Measurements from ENCODE around the gene SCYGR5. TPM values are rescaled to one million over a fixed set of nuclear protein-coding genes. Genes with fewer than 3 reads are reported as not detected.

Gene SCYGR5
- total and polyA plus RNA-seq, 7 donors, result not detected

- Histone ChIP-seq H3K9me3 (no peaks in the 10 kb centered on the region), H3K36me3 (ENCODE audit: insufficient read depth in 1 of 2, low read depth in 1 of 2) (no peaks in the 10 kb centered on the region), H3K4me1 (no peaks in the 10 kb centered on the region), H3K27me3 (ENCODE audit: insufficient read depth in 3 of 3, low read length in 2 of 3) (no peaks in the 10 kb centered on the region), H3K4me3 (no peak overlapping the region), H3K27ac (no peak overlapping the region)
- DNase-seq (no peak), ATAC-seq (no peak)
- 15 to 16% (median 16%) methylated on average over 2 of the region's 2 CpGs for WGBS, 3 donors
- no peak for TF ChIP-seq CTCF (IDR thresholded peaks at IDR 0.05)
- intact Hi-C loops (cut with DNase I), result no loop called here
Observed at GRCh38 chr2:227642656-227643055, 23.9 kb upstream of the SCYGR5 start.

- no peak for ATAC-seq
- intact Hi-C loops (cut with DNase I), result no loop called here
- no peaks in the 10 kb centered on the region for H3K36me3 ChIP-seq (ENCODE audit: insufficient read depth in 1 of 2, low read depth in 1 of 2)
- TF ChIP-seq CTCF (IDR thresholded peaks at IDR 0.05), result no peak
- H3K4me3 ChIP-seq, result no peak overlapping the region
- 65 to 81% (median 79%) methylated on average over 5 of the region's 5 CpGs for WGBS, 3 donors
- no peak for DNase-seq
- no peaks in the 10 kb centered on the region for H3K27me3 ChIP-seq (ENCODE audit: insufficient read depth in 3 of 3, low read length in 2 of 3)
- no peaks in the 10 kb centered on the region for H3K9me3 ChIP-seq
- no peak overlapping the region for H3K27ac ChIP-seq
- H3K4me1 ChIP-seq, result no peaks in the 10 kb centered on the region
Observed at GRCh38 chr2:227643990-227644551, 22.5 kb upstream of the SCYGR5 start.

GRCh38 chr2:227653419-227653818, 13.2 kb upstream of the SCYGR5 start:
- ATAC-seq (no peak), DNase-seq (no peak)
- no peaks in the 10 kb centered on the region for H3K9me3 ChIP-seq
- intact Hi-C loops (cut with DNase I), result no loop called here
- H3K4me3 ChIP-seq, result no peak overlapping the region
- 17 to 41% (median 36%) methylated on average over 4 of the region's 4 CpGs for WGBS, 3 donors
- TF ChIP-seq CTCF (IDR thresholded peaks at IDR 0.05), result no peak
- H3K27ac ChIP-seq, result no peak overlapping the region
- H3K36me3 ChIP-seq (ENCODE audit: insufficient read depth in 1 of 2, low read depth in 1 of 2), result no peaks in the 10 kb centered on the region
- no peaks in the 10 kb centered on the region for H3K4me1 ChIP-seq
- no peaks in the 10 kb centered on the region for H3K27me3 ChIP-seq (ENCODE audit: insufficient read depth in 3 of 3, low read length in 2 of 3)

- H3K27me3 ChIP-seq (ENCODE audit: insufficient read depth in 3 of 3, low read length in 2 of 3), result no peaks in the 10 kb centered on the region
- WGBS, 3 donors, result 57 to 69% (median 68%) methylated on average over 1 of the region's 1 CpG
- intact Hi-C loops (cut with DNase I), result no loop called here
- no peaks in the 10 kb centered on the region for H3K9me3 ChIP-seq
- no peaks in the 10 kb centered on the region for H3K4me1 ChIP-seq
- H3K27ac ChIP-seq, result no peak overlapping the region
- no peak overlapping the region for H3K4me3 ChIP-seq
- H3K36me3 ChIP-seq (ENCODE audit: insufficient read depth in 1 of 2, low read depth in 1 of 2), result no peaks in the 10 kb centered on the region
- TF ChIP-seq CTCF (IDR thresholded peaks at IDR 0.05), result no peak
- no peak for ATAC-seq
- no peak for DNase-seq
Observed at GRCh38 chr2:227654426-227654825, 12.2 kb upstream of the SCYGR5 start.

- no peak for TF ChIP-seq CTCF (IDR thresholded peaks at IDR 0.05)
- no peaks in the 10 kb centered on the region for H3K9me3 ChIP-seq
- H3K27ac ChIP-seq, result no peak overlapping the region
- H3K4me1 ChIP-seq, result no peaks in the 10 kb centered on the region
- H3K4me3 ChIP-seq, result no peak overlapping the region
- intact Hi-C loops (cut with DNase I), result loop anchor here in 1 of 2 donors (5.0 kb wide), 1 partner anchor 112 kb away; no protein-coding TSS in a partner anchor
- ATAC-seq (peak; percentile 42 to 80 (median 68)), DNase-seq (no peak)
- no peaks in the 10 kb centered on the region for H3K27me3 ChIP-seq (ENCODE audit: insufficient read depth in 3 of 3, low read length in 2 of 3)
- WGBS, 3 donors, result 9 to 19% (median 15%) methylated on average over 1 of the region's 1 CpG
- no peaks in the 10 kb centered on the region for H3K36me3 ChIP-seq (ENCODE audit: insufficient read depth in 1 of 2, low read depth in 1 of 2)
Observed at GRCh38 chr2:227655454-227655853, 11.2 kb upstream of the SCYGR5 start.
